Fibroblast of lung (primary cell): ENCODE measurements around the gene MMP23B.

Experiments used
- EZH2 ChIP-seq: IDR thresholded peaks from 2 replicates; pipeline ENCODE4 v1.5.1; 2012; ENCODE audit warnings: low read length, control low read depth, mild to moderate bottlenecking; ENCODE audit errors: missing control alignments
- TF ChIP-seq, protein P1 (sequence below), 2 donors: IDR thresholded peaks in 1 of 2; conservative IDR thresholded peaks in 1 of 2; 1 replicate in 1 of 2; 2 replicates in 1 of 2; pipeline ENCODE4 v1.5.1; 2011 to 2012; ENCODE audit warnings: low read length in 2 of 2, control low read depth in 1 of 2, inconsistent platforms in 1 of 2, low read depth in 1 of 2, mild to moderate bottlenecking in 1 of 2

DNA sequence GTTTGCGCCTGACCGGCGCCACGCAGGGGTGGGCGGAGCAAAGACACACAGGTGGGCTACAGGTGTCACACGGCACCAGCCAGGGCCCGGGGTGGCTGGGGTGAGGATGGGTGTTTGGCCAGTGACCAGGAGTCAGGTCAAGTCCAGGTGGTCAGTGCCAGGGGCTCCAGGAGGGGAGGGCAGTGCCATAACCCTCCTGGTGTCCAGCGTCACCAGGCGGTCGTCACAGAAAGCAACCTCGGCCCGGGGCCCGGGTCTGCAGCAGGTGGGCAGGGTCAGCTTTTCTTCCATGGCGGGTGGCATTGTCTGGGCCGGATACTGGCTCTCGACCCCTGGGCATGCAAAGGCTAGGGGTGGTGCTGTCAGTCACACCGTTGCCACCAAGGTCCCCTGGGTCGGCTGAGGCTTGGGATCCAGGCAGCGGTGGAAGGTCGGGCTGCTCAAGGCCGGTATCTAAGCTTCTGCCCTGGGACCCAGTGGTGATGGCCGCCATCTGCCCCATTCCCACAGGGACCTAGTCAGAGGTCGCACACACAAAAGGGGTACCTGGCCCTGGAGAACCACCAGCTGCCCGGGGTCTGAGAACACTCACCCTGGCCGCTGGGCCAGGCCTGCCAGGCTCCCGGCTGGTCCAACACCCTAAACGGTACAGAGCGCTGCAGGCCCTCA lies 33.8 kb upstream of the MMP23B start:
- TF ChIP-seq, protein P1, sequence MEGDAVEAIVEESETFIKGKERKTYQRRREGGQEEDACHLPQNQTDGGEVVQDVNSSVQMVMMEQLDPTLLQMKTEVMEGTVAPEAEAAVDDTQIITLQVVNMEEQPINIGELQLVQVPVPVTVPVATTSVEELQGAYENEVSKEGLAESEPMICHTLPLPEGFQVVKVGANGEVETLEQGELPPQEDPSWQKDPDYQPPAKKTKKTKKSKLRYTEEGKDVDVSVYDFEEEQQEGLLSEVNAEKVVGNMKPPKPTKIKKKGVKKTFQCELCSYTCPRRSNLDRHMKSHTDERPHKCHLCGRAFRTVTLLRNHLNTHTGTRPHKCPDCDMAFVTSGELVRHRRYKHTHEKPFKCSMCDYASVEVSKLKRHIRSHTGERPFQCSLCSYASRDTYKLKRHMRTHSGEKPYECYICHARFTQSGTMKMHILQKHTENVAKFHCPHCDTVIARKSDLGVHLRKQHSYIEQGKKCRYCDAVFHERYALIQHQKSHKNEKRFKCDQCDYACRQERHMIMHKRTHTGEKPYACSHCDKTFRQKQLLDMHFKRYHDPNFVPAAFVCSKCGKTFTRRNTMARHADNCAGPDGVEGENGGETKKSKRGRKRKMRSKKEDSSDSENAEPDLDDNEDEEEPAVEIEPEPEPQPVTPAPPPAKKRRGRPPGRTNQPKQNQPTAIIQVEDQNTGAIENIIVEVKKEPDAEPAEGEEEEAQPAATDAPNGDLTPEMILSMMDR (conservative IDR thresholded peaks at IDR 0.05 in 1 of 2, IDR thresholded peaks at IDR 0.05 in 1 of 2; ENCODE audit: low read depth in 1 of 2, low read length in 2 of 2) = no peak
- no peak for TF ChIP-seq EZH2
